ELR (cell line): ENCODE measurements around the gene NEURL1B.
"Not testable (repeated sequence)": the region's sequence is repeated elsewhere in the genome, so short reads cannot be mapped to it uniquely, and the experiment has no call there.

Experiments used
- DNase-seq: peaks from one replicate; pipeline ENCODE4 v3.0.0-alpha.2; 2015; ENCODE audit warnings: low read depth

NEURL1B gene

DNA sequence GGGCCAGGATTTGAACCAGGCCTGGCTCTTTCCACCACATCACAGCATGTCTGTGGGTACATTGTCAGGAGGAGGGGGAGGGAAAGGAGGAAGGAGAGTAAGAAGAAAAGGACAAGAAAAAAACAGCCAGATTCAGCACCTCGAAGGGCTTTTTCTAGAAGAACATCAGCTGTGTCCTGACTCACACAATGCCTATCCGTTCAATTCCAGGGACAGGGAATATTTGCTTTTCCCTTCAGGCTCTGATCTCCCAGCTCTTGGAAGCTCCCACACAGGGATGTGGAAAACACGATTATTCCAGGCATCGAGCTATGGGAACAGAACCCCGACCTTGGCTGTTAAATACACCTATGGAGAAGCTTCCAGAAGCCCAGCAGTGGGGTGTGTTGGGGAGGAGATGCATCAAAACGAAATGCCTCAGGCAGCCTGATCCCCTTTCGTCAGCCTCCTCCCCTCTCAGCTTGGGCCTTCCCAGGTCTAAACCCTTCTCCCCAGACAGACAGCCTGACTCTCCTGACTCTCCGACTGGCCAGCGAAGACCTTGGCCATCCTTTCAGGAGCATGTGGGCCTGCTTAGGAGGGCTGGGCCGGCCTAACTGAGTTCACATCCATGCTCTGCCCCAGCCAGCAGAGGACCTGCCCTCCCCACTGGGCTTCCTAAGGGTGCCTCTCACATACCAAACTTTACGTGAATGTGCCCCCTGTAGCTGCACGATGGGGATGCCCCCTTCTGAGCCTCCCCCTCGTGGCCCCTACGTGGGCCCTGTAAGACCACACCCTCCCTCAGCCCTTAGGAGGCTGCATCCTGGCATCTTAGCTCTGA lies 54.4 kb downstream of the NEURL1B start:
- no peak for DNase-seq

- DNase-seq = no peak
Measured at GRCh38 chr5:172696171-172696849, 55.2 kb downstream of the NEURL1B start.

- peak; percentile 90 for DNase-seq
Measured at GRCh38 chr5:172697123-172698121, 56.4 kb downstream of the NEURL1B start.

- no peak for DNase-seq
Measured at GRCh38 chr5:172699423-172699822, 58.4 kb downstream of the NEURL1B start.

- DNase-seq = no peak
Measured at GRCh38 chr5:172699999-172700364, 58.9 kb downstream of the NEURL1B start.

- DNase-seq = no peak
Measured at GRCh38 chr5:172700365-172701290, 59.6 kb downstream of the NEURL1B start.

GRCh38 chr5:172701291-172701656 lies 60.2 kb downstream of the NEURL1B start:
- DNase-seq = no peak

- no peak for DNase-seq
Measured at GRCh38 chr5:172703952-172704351, 62.9 kb downstream of the NEURL1B start.

DNA sequence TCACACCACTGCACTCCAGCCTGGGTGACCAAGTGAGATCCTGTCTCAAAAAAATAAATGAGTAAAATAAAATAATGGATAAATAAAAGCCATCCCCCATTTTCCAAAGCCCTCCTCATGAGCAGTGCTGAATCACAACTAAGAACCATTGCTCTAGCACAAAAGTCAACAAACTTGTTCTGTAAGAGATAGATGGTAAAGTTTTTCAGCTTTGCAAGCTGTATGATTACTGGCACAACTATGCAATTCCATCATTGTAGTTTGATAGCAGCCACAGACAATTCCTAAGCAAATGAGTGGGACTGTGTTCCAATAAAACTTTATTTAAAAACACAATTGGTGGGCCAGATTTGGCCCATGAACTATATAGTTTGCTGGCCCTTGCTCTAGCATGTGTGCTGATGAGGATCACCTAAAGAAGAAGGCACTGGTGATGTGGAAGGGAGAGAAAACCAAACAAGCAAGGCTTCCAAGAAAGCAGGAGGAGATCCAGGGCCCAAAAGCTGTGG lies 64.6 kb downstream of the NEURL1B start:
- no peak for DNase-seq

DNA sequence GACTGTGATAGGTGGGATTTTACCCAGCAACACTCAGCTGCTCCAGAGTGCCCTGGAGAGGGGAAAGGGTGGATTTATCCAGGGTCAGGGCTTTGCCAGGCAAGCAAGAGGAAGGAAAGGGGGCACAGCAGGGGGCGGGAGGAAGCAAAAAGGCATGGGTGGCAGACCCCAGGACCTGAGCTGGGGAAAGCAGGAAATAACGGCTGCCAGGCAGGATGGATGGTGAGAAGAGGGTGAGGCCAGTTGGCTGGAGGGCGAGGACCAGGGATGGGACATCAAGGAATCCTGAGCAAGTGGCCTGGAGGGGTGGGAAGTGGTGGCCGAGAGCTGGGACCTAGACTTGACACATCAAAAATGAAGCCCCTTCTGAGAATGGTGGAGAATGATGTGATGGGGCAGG lies 65.7 kb downstream of the NEURL1B start:
- no peak for DNase-seq

GRCh38 chr5:172707285-172708182 lies 66.5 kb downstream of the NEURL1B start:
- DNase-seq = peak; percentile 92

GRCh38 chr5:172708183-172708505 lies 67.1 kb downstream of the NEURL1B start:
- DNase-seq = no peak

DNA sequence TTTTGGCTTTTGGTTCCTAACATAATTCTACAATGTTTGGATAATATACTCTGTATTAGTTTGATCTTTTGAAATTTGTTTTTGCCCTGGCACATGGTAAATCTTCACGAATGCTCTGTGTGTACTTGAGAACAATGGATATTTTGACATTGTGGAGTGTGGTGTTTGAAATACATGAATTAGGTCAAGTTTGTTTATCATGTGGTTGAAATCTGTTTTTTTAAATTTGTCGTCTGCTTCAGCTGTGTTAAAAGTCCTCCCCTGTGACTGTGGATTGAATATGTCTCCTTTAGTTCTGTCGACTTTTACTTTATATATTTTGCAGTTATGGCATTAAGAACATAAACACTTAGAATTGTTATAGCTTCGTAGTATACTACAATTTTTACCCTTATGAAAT lies 69.6 kb downstream of the NEURL1B start:
- DNase-seq = no peak

DNA sequence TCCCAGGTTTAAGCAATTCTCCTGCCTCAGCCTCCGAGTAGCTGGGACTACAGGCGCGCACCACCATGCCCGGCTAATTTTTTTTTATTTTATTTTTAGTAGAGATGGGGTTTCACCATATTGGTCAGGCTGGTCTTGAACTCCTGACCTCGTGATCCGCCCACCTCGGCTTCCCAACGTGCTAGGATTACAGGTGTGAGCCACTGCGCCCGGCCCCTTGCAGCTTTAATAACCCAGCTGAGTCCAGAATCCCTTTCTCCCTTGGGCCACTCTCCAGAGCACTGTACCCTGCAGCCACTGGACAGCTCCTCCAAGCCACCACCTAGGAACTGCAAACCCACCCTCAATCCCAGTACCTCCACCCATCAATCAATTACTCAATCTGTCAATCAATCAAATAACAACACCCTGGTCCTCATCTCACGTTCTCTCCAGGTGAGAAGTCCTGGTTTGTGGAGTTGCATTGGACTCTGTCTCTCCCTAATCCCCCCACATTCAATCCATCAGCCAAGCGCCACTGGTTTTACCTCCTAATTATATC lies 70.3 kb downstream of the NEURL1B start:
- DNase-seq = not testable (repeated sequence)

GRCh38 chr5:172712610-172713009 lies 71.5 kb downstream of the NEURL1B start:
- DNase-seq = no peak

DNA sequence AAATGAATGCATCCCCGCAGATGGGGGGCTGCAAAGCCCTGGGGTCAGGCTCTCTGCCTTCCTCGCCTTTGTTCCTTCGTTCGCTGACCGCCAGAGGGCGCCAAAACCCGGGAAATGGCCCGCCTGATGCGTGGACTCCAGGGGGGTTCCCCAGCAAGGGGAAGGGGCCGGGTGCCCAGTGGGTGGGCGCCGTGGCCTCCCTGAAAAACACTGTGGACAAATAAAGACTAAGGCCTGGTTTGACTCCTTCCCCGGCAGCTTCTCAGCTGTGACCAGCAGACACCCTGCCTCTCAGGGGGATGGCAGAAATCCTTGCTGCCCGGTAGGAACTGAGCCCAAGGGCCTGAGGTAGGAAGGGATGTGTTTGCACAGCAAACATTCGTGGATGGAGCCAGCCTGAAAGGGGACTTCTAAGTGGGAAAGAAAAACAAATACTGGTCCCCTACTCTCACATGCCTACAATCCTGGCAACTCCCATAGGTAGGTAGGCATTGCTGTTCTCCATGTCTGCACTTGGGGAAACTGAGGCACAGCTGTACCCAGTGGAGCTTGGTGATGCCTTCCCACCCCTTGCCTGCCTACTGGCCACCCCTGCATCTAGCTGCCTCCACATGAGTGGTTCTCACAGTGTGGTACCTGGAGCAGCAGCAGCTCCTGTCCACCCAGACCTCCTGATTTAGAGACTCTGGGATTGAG lies 72.2 kb downstream of the NEURL1B start:
- peak; percentile 55 for DNase-seq

DNA sequence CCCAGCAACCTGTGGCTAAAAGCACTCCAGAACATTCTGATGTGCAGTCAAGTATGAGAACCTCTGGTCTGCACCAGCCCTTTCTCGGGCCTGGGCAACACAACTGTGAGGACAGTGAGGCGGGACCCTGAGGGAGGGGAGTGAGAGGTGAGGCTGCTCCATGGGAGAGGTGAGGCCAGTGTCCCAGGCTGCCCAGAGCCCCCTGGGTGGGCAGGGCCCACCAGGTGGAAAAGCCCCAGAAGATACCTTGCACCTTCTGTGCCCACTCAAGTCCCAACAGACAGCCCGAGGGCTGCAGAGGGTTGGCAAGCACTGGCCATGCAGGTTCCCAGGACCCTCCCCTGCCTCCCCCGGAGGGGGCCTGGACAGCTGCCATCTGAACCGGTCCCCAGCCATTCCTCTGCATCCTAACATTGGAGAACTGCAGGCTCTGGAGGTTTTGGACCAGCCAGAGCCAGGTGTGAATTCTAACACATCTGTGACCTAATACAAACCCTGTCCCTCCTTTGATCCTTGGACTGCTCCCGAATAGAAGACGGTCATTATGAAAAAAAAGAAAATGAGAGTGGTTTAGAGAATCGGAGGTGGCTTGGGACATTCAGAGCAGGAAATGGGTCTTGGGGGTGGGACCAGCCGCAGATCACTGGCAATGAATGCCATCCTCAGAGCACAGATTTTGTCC lies 72.9 kb downstream of the NEURL1B start:
- no peak for DNase-seq
